B cell (primary cell): Measurements from ENCODE around the gene HDAC9. TPM values are rescaled to one million over a fixed set of nuclear protein-coding genes. Genes with fewer than 3 reads are reported as not detected.

ENCODE experiments used
- ATAC-seq: fragments of 200-7000 bp; cut with Tn5 transposase; one replicate; pipeline ENCODE4 v1.10.0; 2021; ENCODE audit warnings: low read depth, mild to moderate bottlenecking, moderate number of reproducible peaks, moderate library complexity
- CTCF ChIA-PET: fragments of 350-600 bp; sonication (Branson Sonifier 250); formaldehyde crosslinking; loops from one replicate; lab custom pipeline; 2021; ENCODE audit warnings: antibody characterized with exemption, inconsistent platforms; lab: Charles Lee
- POLR2A ChIA-PET: fragments of 350-600 bp; sonication (Branson Sonifier 250); formaldehyde crosslinking; loops from one replicate; lab custom pipeline; 2021; ENCODE audit warnings: antibody characterized with exemption; lab: Charles Lee
- DNase-seq: peaks from one replicate; pipeline ENCODE4 v3.0.0; 2013
- H2AFZ ChIP-seq: 2 replicates; pipeline ENCODE4 v1.6.1; 2012; ENCODE audit warnings: mild to moderate bottlenecking, low read depth, low read length; ENCODE audit not compliant: insufficient read depth, poor library complexity, severe bottlenecking
- H3K27ac ChIP-seq, 2 donors: 1 replicate in 1 of 2; 2 replicates in 1 of 2; pipeline ENCODE4 v1.5.1; 2012 to 2013; ENCODE audit warnings: low read length in 2 of 2, mild to moderate bottlenecking in 2 of 2, moderate library complexity in 1 of 2
- H3K27me3 ChIP-seq, 4 experiments: fragments of 200-600 bp in 1 of 4; sonication (generic) in 1 of 4; replicated peaks in 1 of 4; 1 replicate in 2 of 4; 2 replicates in 2 of 4; pipeline versions ENCODE4 v1.6.1 to v1.7.0; 2013 to 2016; ENCODE audit warnings: low read length in 3 of 4, mild to moderate bottlenecking in 2 of 4, mixed read lengths in 1 of 4, moderate library complexity in 1 of 4; ENCODE audit not compliant: insufficient read depth in 4 of 4, control insufficient read depth in 3 of 4; ENCODE audit errors: control extremely low read depth in 1 of 4
- H3K36me3 ChIP-seq, 2 experiments: replicated peaks in 1 of 2; 1 replicate in 1 of 2; 2 replicates in 1 of 2; pipeline versions ENCODE4 v1.6.1 to v1.7.1; 2013; ENCODE audit warnings: low read length in 1 of 2; ENCODE audit not compliant: insufficient read depth in 2 of 2, control insufficient read depth in 1 of 2; ENCODE audit errors: control extremely low read depth in 1 of 2, extremely low read depth in 1 of 2
- H3K4me1 ChIP-seq, 2 donors: fragments of 200-600 bp in 1 of 2; sonication (generic) in 1 of 2; 1 replicate in 1 of 2; 2 replicates in 1 of 2; pipeline versions ENCODE4 v1.5.1 to v1.6.1; 2013 to 2017; ENCODE audit warnings: low read length in 2 of 2; ENCODE audit not compliant: control insufficient read depth in 2 of 2, insufficient read depth in 2 of 2
- H3K4me2 ChIP-seq: replicated peaks from 2 replicates; pipeline ENCODE3; 2012; ENCODE audit warnings: mild to moderate bottlenecking, low read depth, low read length; ENCODE audit not compliant: poor library complexity, severe bottlenecking
- H3K4me3 ChIP-seq, 5 experiments: fragments of 200-600 bp in 1 of 5; sonication (generic) in 1 of 5; 1 replicate in 3 of 5; 2 replicates in 2 of 5; pipeline versions ENCODE4 v1.5.1 to v1.7.0; 2011 to 2016; ENCODE audit warnings: low read length in 4 of 5, mild to moderate bottlenecking in 4 of 5, low read depth in 2 of 5, control low read depth in 1 of 5, moderate library complexity in 1 of 5; ENCODE audit not compliant: insufficient read depth in 1 of 5; ENCODE audit errors: control extremely low read depth in 1 of 5, extremely low read depth in 1 of 5
- H3K79me2 ChIP-seq: fragments of 200-600 bp; sonication (generic); one replicate; pipeline ENCODE4 v1.6.0; 2016; ENCODE audit warnings: low read length; ENCODE audit not compliant: control insufficient read depth, insufficient read depth
- H3K9ac ChIP-seq: fragments of 200-600 bp; sonication (generic); 2 replicates; pipeline ENCODE4 v1.6.1; 2017; ENCODE audit warnings: mild to moderate bottlenecking, low read length, moderate library complexity
- H3K9me3 ChIP-seq, 3 donors: one replicate each; pipeline versions ENCODE4 v1.6.1 to v1.7.1; 2013; ENCODE audit warnings: low read length in 2 of 3; ENCODE audit not compliant: control insufficient read depth in 2 of 3, insufficient read depth in 1 of 3; ENCODE audit errors: control extremely low read depth in 1 of 3
- H4K20me1 ChIP-seq: 2 replicates; pipeline ENCODE4 v1.6.0; 2012; ENCODE audit warnings: mild to moderate bottlenecking, low read length; ENCODE audit not compliant: insufficient read depth, control insufficient read depth, poor library complexity, severe bottlenecking
- H3K27ac Mint-ChIP-seq: one replicate; pipeline ENCODE4 v1.8.0; 2021; ENCODE audit warnings: mixed read lengths
- H3K27me3 Mint-ChIP-seq: one replicate; pipeline ENCODE4 v1.8.0; 2021; ENCODE audit warnings: mixed read lengths
- H3K4me1 Mint-ChIP-seq: one replicate; pipeline ENCODE4 v1.8.0; 2021; ENCODE audit warnings: mixed read lengths
- H3K4me3 Mint-ChIP-seq: one replicate; pipeline ENCODE4 v1.8.0; 2021; ENCODE audit warnings: mixed read lengths
- H3K9me3 Mint-ChIP-seq: one replicate; pipeline ENCODE4 v1.8.0; 2022; ENCODE audit warnings: mixed read lengths; ENCODE audit not compliant: insufficient read depth
- EZH2 ChIP-seq: IDR thresholded peaks from 2 replicates; pipeline ENCODE4 v1.6.1; 2012; ENCODE audit warnings: borderline replicate concordance, low read depth, mild to moderate bottlenecking, moderate library complexity, low read length; ENCODE audit not compliant: insufficient read depth, poor library complexity, severe bottlenecking
- WGBS: methylation state at CpG from one replicate; pipeline ENCODE4 v1.1.5; 2013; ENCODE audit warnings: missing lambda C conversion rate; ENCODE audit not compliant: insufficient coverage; 5-methylcytosine and 5-hydroxymethylcytosine counted together
- intact Hi-C: fragments of 100-400 bp; cut with micrococcal nuclease; formaldehyde crosslinking; loops from one replicate; pipeline ENCODE4 v1.10.0; 2022
- polyA plus RNA-seq: library from polyadenylated mRNA; depleted of rRNA; stranded (reverse); fragments of >200 nt; gene quantifications from 2 replicates; pipeline ENCODE4 v1.2.3, GENCODE V29; 2012
- total RNA-seq, 2 donors: library from RNA; stranded (reverse); fragments of 120-200 nt in 1 of 2; gene quantifications; 1 replicate in 1 of 2; 2 replicates in 1 of 2; pipeline versions ENCODE4 v1.2.3 to v1.2.4, GENCODE V29; 2013 to 2022
- TF ChIP-seq, protein P1 (sequence below): fragments of 200-600 bp; IDR thresholded peaks from one replicate; pipeline ENCODE4 v1.8.0; 2022; ENCODE audit warnings: antibody characterized with exemption, mild to moderate bottlenecking

Gene HDAC9
- total and polyA plus RNA-seq, 2 donors (not counting 1 experiment from before 2014, with no cell fraction given) = 49.1 to 64.8 TPM

DNA sequence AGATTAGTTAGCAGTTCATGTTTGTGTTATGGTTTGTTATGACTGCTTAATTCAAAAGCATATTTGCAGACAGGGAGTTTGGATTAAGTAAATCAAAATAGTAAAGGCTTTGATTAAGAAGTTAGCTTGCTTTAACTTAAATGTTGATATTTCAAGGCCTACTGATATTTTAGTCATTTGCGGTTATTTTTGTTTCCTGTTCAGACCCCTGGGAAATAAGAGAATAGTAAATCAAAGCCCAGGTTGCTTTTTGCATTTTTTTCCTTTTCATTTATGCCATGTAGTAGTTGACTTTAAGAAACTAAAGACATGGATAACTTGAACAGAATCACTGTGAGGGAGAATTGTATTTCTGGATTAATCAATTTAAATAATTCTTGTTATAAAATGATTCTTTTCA is 77.3 kb downstream of the HDAC9 start:
- CTCF ChIA-PET = interaction anchor here (0.9 to 7.3 kb wide), 11 partner anchors 19 to 220 kb away, joined by 3 to 58 read pairs (median 9); partner anchors contain the start of gene HDAC9
- WGBS = no CpG with 5 or more reads among the region's 1 CpG
- intact Hi-C loops = loop anchor here (2.0 kb wide), 1 partner anchor 18 kb away; no protein-coding TSS in a partner anchor
- H3K9me3 Mint-ChIP-seq = no peaks in the 10 kb centered on the region
- Histone ChIP-seq H3K27ac (peak overlapping the region; percentile 47 to 61), H3K4me2 (peak overlapping the region; percentile 70), H3K27me3 (no peaks in the 10 kb centered on the region), H2AFZ (peak overlapping the region; percentile 35), H3K79me2 (peaks cover 95% of the 10 kb centered on the region), H3K4me1 (peaks cover 47 to 58% of the 10 kb centered on the region in 2 donors), H3K36me3 (peaks cover 0 to 7% of the 10 kb centered on the region in 2 experiments), H3K4me3 (peak overlapping the region in 3 of 5 experiments; percentile 13 to 54 (median 37)), H3K9ac (peak overlapping the region; percentile 47), H4K20me1 (no peaks in the 10 kb centered on the region), H3K9me3 (peaks cover 0 to 5% (median 0%) of the 10 kb centered on the region in 3 donors)
- H3K4me3 Mint-ChIP-seq = peak overlapping the region; percentile 81
- POLR2A ChIA-PET = interaction anchor here (1.2 kb wide), 1 partner anchor 18 kb away, joined by 3 read pairs; no protein-coding TSS in a partner anchor
- TF ChIP-seq, protein P1, sequence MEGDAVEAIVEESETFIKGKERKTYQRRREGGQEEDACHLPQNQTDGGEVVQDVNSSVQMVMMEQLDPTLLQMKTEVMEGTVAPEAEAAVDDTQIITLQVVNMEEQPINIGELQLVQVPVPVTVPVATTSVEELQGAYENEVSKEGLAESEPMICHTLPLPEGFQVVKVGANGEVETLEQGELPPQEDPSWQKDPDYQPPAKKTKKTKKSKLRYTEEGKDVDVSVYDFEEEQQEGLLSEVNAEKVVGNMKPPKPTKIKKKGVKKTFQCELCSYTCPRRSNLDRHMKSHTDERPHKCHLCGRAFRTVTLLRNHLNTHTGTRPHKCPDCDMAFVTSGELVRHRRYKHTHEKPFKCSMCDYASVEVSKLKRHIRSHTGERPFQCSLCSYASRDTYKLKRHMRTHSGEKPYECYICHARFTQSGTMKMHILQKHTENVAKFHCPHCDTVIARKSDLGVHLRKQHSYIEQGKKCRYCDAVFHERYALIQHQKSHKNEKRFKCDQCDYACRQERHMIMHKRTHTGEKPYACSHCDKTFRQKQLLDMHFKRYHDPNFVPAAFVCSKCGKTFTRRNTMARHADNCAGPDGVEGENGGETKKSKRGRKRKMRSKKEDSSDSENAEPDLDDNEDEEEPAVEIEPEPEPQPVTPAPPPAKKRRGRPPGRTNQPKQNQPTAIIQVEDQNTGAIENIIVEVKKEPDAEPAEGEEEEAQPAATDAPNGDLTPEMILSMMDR = no peak
- no peak for TF ChIP-seq EZH2
- no peaks in the 10 kb centered on the region for H3K27me3 Mint-ChIP-seq
- peaks cover 66% of the 10 kb centered on the region for H3K4me1 Mint-ChIP-seq
- ATAC-seq (peak; percentile 44), DNase-seq (peak; percentile 35)
- peak overlapping the region; percentile 90 for H3K27ac Mint-ChIP-seq
